Thoracic aorta (tissue), 2 donors: ENCODE measurements around the gene KIAA1217. TPM values are rescaled to one million over a fixed set of nuclear protein-coding genes. Genes with fewer than 3 reads are reported as not detected.

ENCODE experiments used
- ATAC-seq: fragments of 150-250 bp; one replicate; pipeline ENCODE4 v1.8.0; 2017; ENCODE audit warnings: low read depth; ENCODE audit not compliant: insufficient number of reproducible peaks, low FRiP score
- DNase-seq: peaks from one replicate; pipeline ENCODE4 v3.0.0-alpha.2; 2020; ENCODE audit warnings: low spot score
- H3K27ac ChIP-seq, 2 donors: fragments of 200-600 bp; sonication (generic); 1 replicate in 1 of 2; 2 replicates in 1 of 2; pipeline ENCODE4 v1.5.1; 2016; ENCODE audit warnings: mild to moderate bottlenecking in 2 of 2, moderate library complexity in 2 of 2
- H3K27me3 ChIP-seq: fragments of 200-600 bp; sonication (generic); replicated peaks from 2 replicates; pipeline ENCODE4 v1.6.0; 2016; ENCODE audit warnings: mild to moderate bottlenecking; ENCODE audit not compliant: insufficient read depth
- H3K36me3 ChIP-seq: fragments of 200-600 bp; sonication (generic); one replicate; pipeline ENCODE4 v1.5.1; 2016
- H3K4me1 ChIP-seq, 2 donors: fragments of 200-600 bp; sonication (generic); 1 replicate in 1 of 2; 2 replicates in 1 of 2; pipeline versions ENCODE4 v1.5.1 to v1.6.0; 2016; ENCODE audit warnings: low read depth in 2 of 2, mild to moderate bottlenecking in 1 of 2; ENCODE audit not compliant: control insufficient read depth in 1 of 2
- H3K4me3 ChIP-seq: fragments of 200-600 bp; sonication (generic); 2 replicates; pipeline ENCODE4 v1.5.1; 2016; ENCODE audit warnings: mild to moderate bottlenecking
- H3K9me3 ChIP-seq: fragments of 200-600 bp; sonication (generic); 2 replicates; pipeline ENCODE4 v1.5.1; 2016
- CTCF ChIP-seq: fragments of 200-600 bp; sonication (generic); IDR thresholded peaks from one replicate; pipeline ENCODE4 v1.5.1; 2019; ENCODE audit warnings: antibody characterized with exemption
- total RNA-seq, 2 donors: library from RNA; depleted of rRNA; stranded (reverse); fragments of >200 nt; gene quantifications; one replicate each; pipeline versions ENCODE4 v1.1.0 to v1.2.3, GENCODE V29; 2016

Gene KIAA1217
- total RNA-seq, 2 donors from 2014 or later: 15.2 to 15.6 TPM

- H3K27ac ChIP-seq: no peak overlapping the region
- no peaks in the 10 kb centered on the region for H3K27me3 ChIP-seq
- ATAC-seq: no peak
Measured at GRCh38 chr10:24384954-24385353, 176.0 kb downstream of the KIAA1217 start.

GRCh38 chr10:24385776-24386175, 176.8 kb downstream of the KIAA1217 start:
- Histone ChIP-seq H3K4me3 (no peak overlapping the region), H3K4me1 (peaks cover 12 to 23% of the 10 kb centered on the region in 2 donors), H3K9me3 (no peaks in the 10 kb centered on the region), H3K27me3 (no peaks in the 10 kb centered on the region), H3K36me3 (no peaks in the 10 kb centered on the region), H3K27ac (no peak overlapping the region)
- ATAC-seq (no peak), DNase-seq (no peak)
- no peak for TF ChIP-seq CTCF

More at GRCh38 chr10:24384954-24385353, 176.0 kb downstream of the KIAA1217 start:
- no peak for DNase-seq
- no peak overlapping the region for H3K4me3 ChIP-seq
- TF ChIP-seq CTCF: no peak
- no peaks in the 10 kb centered on the region for H3K9me3 ChIP-seq
- no peaks in the 10 kb centered on the region for H3K36me3 ChIP-seq
- peaks cover 12 to 23% of the 10 kb centered on the region in 2 donors for H3K4me1 ChIP-seq

GRCh38 chr10:24390146-24390700, 181.3 kb downstream of the KIAA1217 start:
- Histone ChIP-seq H3K4me3 (no peak overlapping the region), H3K9me3 (no peaks in the 10 kb centered on the region), H3K4me1 (no peaks in the 10 kb centered on the region), H3K27me3 (no peaks in the 10 kb centered on the region), H3K36me3 (no peaks in the 10 kb centered on the region), H3K27ac (no peak overlapping the region)
- no peak for TF ChIP-seq CTCF
- DNase-seq (no peak), ATAC-seq (no peak)

- DNase-seq (no peak), ATAC-seq (no peak)
- no peak for TF ChIP-seq CTCF
- no peaks in the 10 kb centered on the region for H3K9me3 ChIP-seq
- no peak overlapping the region for H3K27ac ChIP-seq
- no peaks in the 10 kb centered on the region for H3K4me1 ChIP-seq
- no peaks in the 10 kb centered on the region for H3K36me3 ChIP-seq
- no peaks in the 10 kb centered on the region for H3K27me3 ChIP-seq
- no peak overlapping the region for H3K4me3 ChIP-seq
Measured at GRCh38 chr10:24390746-24391145, 181.8 kb downstream of the KIAA1217 start.

GRCh38 chr10:24393201-24393600, 184.3 kb downstream of the KIAA1217 start:
- no peaks in the 10 kb centered on the region for H3K27me3 ChIP-seq
- ATAC-seq (no peak), DNase-seq (no peak)
- H3K9me3 ChIP-seq: no peaks in the 10 kb centered on the region
- no peak overlapping the region for H3K4me3 ChIP-seq
- TF ChIP-seq CTCF: no peak
- H3K4me1 ChIP-seq: no peaks in the 10 kb centered on the region
- no peaks in the 10 kb centered on the region for H3K36me3 ChIP-seq
- no peak overlapping the region for H3K27ac ChIP-seq
